ENCODE data around the gene SHISA5.

The SHISA5 gene

DNA sequence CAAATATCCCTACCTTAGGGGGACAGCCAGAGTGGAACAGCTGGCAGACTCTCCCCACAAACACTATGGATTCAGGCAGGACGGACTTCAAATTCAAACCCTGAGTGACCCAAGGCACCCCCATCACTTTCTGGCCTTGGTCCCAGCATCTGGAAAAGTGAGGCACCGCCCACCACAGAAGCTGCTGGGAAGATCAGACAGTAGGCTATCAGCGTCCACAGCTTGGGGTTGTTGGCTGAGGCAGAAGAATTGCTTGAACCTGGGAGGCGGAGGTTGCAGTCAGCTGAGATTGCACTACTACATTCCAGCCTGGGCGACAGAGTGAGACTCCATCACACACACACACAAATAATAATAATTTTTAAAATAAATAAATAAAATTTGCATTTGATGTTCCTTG, 44.2 kb upstream of the SHISA5 start:
- TF ChIP-seq, protein P1, sequence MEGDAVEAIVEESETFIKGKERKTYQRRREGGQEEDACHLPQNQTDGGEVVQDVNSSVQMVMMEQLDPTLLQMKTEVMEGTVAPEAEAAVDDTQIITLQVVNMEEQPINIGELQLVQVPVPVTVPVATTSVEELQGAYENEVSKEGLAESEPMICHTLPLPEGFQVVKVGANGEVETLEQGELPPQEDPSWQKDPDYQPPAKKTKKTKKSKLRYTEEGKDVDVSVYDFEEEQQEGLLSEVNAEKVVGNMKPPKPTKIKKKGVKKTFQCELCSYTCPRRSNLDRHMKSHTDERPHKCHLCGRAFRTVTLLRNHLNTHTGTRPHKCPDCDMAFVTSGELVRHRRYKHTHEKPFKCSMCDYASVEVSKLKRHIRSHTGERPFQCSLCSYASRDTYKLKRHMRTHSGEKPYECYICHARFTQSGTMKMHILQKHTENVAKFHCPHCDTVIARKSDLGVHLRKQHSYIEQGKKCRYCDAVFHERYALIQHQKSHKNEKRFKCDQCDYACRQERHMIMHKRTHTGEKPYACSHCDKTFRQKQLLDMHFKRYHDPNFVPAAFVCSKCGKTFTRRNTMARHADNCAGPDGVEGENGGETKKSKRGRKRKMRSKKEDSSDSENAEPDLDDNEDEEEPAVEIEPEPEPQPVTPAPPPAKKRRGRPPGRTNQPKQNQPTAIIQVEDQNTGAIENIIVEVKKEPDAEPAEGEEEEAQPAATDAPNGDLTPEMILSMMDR (IDR thresholded peaks at IDR 0.05), result no peak
- H3K9me3 Mint-ChIP-seq, result no peaks in the 10 kb centered on the region
- H3K27ac Mint-ChIP-seq, result no peak overlapping the region
- DNase-seq, result no peak
- peaks cover 59% of the 10 kb centered on the region for H3K36me3 Mint-ChIP-seq (ENCODE audit: low read depth)
- H3K27me3 Mint-ChIP-seq (ENCODE audit: low read depth, poor library complexity), result peaks cover 7% of the 10 kb centered on the region
- H3K4me1 Mint-ChIP-seq, result peaks cover 35% of the 10 kb centered on the region
- H3K4me3 Mint-ChIP-seq, result no peak overlapping the region

DNA sequence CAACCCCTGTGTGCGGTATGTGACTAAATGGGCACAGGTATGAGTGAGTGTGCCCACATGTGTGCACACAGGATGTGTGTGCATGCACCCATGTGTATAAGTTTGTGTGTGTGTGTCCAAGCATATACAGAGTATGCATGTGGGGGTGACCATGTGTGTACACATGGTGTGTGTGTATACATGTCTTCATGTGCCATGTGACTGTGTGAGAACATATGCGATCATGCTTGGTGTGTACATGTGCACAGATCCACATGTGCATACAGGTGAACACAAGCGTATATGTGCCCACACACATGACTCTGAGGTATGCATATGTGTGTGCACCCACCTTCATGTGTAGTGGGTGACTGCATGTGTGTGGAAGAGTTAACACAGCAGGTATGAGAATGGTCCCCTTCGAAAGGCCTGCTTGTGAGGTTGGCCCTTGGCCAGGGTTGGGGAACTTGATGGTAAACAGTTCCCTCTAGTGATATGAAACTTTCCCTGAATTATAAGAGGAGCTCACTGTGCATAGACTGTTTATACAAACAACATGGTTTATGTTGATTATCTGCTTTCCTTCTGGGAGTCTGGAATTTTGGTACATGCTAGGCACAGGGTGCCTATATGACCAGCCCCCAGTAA, 42.3 kb upstream of the SHISA5 start:
- Mint-ChIP-seq H3K4me1 (peaks cover 30% of the 10 kb centered on the region), H3K36me3 (ENCODE audit: low read depth) (peaks cover 71% of the 10 kb centered on the region), H3K9me3 (no peaks in the 10 kb centered on the region), H3K27me3 (ENCODE audit: low read depth, poor library complexity) (peaks cover 7% of the 10 kb centered on the region), H3K4me3 (no peak overlapping the region), H3K27ac (no peak overlapping the region)
- TF ChIP-seq, protein P1 (IDR thresholded peaks at IDR 0.05), result no peak
- no peak for DNase-seq

DNA sequence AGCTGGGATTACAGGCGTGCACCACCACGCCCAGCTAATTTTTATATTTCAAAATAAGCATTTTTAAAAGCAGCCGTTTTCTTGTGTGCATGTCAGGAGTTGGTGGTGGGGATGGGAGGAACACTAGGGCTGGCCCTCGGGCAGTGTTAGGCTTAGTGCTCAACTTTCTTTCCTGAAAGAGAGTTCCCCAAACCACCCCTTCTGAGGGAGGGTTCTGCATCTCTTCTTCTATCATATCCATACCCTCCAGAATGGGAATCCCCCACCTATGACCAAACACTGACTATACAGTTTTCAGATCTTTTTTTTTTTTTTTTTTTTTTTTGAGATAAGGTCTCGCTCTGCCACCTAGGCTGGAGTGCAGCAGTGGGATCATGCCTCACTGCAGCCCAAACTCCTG, 40.2 kb upstream of the SHISA5 start:
- TF ChIP-seq, protein P1 (IDR thresholded peaks at IDR 0.05), result no peak
- no peaks in the 10 kb centered on the region for H3K9me3 Mint-ChIP-seq
- DNase-seq, result no peak
- no peak overlapping the region for H3K27ac Mint-ChIP-seq
- H3K4me3 Mint-ChIP-seq, result no peak overlapping the region
- peaks cover 12% of the 10 kb centered on the region for H3K4me1 Mint-ChIP-seq
- peaks cover 3% of the 10 kb centered on the region for H3K27me3 Mint-ChIP-seq (ENCODE audit: low read depth, poor library complexity)
- peaks cover 72% of the 10 kb centered on the region for H3K36me3 Mint-ChIP-seq (ENCODE audit: low read depth)

DNA sequence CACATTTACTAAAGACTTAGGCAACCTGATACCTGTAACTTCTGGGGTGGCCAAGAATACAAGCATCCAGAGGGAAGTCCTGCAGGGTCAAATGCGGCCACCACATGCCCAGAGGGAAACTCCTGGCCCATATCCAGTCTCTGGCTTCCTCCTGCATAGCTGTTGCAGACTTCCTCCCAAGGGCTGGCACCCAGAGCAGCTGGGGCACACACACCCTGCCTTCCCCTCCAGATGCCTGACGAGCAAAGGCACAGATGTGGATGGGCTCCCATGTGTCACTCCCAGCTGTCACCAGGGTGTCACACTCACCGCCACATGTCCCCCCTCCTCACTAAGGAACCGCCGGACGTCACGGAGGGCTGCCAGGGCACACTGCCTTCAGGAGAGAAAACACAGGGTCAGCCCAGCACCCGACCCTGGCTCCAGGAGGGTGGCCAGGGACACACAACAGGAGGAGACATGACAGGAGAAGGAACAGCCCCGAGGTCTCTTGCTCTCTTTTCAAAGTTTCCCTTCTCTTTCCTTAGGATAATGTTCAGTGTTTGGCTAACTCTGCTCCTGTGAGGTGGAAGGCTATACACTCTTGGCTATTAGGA, 39.4 kb upstream of the SHISA5 start:
- Mint-ChIP-seq H3K4me3 (no peak overlapping the region), H3K4me1 (peaks cover 4% of the 10 kb centered on the region), H3K36me3 (ENCODE audit: low read depth) (peaks cover 73% of the 10 kb centered on the region), H3K27me3 (ENCODE audit: low read depth, poor library complexity) (peaks cover 3% of the 10 kb centered on the region), H3K27ac (no peak overlapping the region), H3K9me3 (no peaks in the 10 kb centered on the region)
- DNase-seq, result no peak
- TF ChIP-seq, protein P1 (IDR thresholded peaks at IDR 0.05), result no peak

DNA sequence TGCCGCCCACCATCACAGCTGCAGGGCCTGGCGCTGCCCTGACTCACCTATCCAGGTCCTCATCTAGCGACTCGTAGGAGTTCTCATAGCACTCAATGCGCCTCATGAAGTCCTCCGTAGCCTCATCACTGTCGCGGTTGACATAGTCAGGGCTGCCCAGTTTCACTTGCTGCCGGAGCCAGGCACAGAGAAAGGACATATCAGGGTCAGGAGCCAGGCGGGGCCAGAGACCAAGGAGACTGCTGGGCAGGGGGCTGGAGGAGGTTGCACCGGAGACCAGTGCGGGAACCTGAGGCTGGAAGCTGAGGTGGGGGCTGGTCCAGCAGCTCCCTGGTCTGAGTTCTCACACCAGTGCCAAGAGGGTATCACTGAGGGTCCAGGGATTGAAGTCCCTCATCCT, 34.5 kb upstream of the SHISA5 start:
- Mint-ChIP-seq H3K9me3 (no peaks in the 10 kb centered on the region), H3K36me3 (ENCODE audit: low read depth) (peaks cover 76% of the 10 kb centered on the region), H3K27me3 (ENCODE audit: low read depth, poor library complexity) (peaks cover 6% of the 10 kb centered on the region), H3K27ac (no peak overlapping the region), H3K4me1 (peaks cover 1% of the 10 kb centered on the region), H3K4me3 (no peak overlapping the region)
- DNase-seq, result no peak
- TF ChIP-seq, protein P1 (IDR thresholded peaks at IDR 0.05), result no peak

DNA sequence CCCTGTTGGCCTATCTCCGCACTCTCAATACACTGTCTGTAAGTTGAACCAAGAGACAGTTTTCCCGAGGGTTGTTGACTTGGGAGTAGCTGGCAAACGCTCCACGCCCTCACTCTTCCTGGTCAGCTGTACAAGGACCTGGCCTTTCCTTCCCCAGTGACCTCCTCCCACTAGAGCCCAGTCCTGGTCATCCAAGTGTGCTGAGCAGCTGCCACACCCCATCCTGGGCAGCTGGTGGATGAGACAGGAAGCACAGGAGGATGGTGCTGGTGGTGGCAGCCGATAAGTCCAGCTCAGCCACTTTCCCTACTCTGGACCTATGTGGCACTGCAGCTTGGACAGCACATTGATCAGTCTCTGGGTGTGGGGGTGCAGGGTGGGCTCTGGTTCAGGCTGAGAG, 32.8 kb upstream of the SHISA5 start:
- TF ChIP-seq, protein P1 (IDR thresholded peaks at IDR 0.05), result no peak
- no peak overlapping the region for H3K27ac Mint-ChIP-seq
- H3K27me3 Mint-ChIP-seq (ENCODE audit: low read depth, poor library complexity), result peaks cover 6% of the 10 kb centered on the region
- H3K4me1 Mint-ChIP-seq, result no peaks in the 10 kb centered on the region
- no peak overlapping the region for H3K4me3 Mint-ChIP-seq
- H3K9me3 Mint-ChIP-seq, result no peaks in the 10 kb centered on the region
- peaks cover 73% of the 10 kb centered on the region for H3K36me3 Mint-ChIP-seq (ENCODE audit: low read depth)
- DNase-seq, result no peak
